Measurements from ENCODE around the gene EAF2.
"Not testable (repeated sequence)": the region's sequence is repeated elsewhere in the genome, so short reads cannot be mapped to it uniquely, and the experiment has no call there.

Gene EAF2

GRCh38 chr3:121863247-121863646 lies 28.2 kb downstream of the EAF2 start:
- not testable (repeated sequence) for DNase-seq (ENCODE audit: low read depth, low spot score)

- no peak for DNase-seq (ENCODE audit: low read depth, low spot score)
These were observed 28.8 kb downstream of the EAF2 start for GRCh38 chr3:121863801-121864200.

GRCh38 chr3:121869736-121870135 lies 34.7 kb downstream of the EAF2 start:
- no peak for DNase-seq (ENCODE audit: low read depth, low spot score)

GRCh38 chr3:121870717-121871116 lies 35.7 kb downstream of the EAF2 start:
- no peak for DNase-seq (ENCODE audit: low read depth, low spot score)

DNA sequence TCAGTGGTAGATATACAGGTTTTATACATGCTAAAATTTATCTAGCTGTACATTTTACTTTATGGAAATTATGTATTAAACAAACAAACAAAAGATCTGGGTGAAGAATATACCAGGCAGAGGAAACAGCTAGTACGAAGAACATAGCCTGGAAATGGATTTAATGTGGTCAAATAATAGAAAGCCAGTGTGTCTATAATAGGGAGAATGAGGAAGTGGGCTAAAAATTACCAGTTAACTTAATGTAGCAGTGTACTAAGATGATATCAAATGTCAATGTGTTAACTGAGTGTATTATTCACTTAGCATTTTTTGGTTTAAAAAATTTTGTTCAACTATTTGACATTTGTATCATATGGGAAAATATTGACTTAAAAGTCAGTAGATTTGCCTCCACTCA lies 36.4 kb downstream of the EAF2 start:
- no peak for DNase-seq (ENCODE audit: low read depth, low spot score)

DNA sequence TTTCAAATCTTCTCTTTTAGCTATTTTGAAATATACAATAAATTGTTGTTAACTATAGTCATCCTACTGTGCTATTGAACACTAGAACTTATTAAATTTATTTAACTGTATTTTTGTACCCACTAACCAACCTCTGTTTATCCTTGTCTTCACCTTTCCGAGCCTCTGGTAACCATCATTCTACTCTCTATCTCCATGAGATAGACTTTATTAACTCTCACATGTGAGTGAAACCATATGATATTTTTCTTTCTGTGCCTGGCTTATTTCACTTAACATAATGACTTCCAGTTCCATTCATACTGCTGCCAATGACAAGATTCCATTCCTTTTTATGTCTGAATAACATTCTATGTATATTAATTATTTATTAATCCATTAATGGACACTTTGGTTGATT lies 43.4 kb downstream of the EAF2 start:
- DNase-seq (ENCODE audit: low read depth, low spot score): no peak

DNA sequence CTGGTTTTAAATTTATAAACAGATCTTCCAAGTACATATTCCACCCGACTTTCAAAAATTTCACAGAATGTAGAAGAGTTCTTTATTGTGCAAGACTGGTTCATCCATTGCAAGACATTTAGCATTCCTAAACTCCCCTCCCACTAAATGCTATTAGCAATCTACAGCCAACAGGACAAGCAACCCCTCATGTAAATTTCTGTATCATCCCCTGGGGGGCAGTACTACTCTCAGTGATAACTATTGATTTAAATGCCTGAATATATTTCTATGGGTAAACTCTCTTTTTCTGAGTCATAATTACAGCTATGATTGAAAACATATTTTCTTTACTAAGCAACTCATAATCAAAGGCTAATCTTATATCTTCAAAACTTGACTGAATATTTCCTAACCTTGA lies 48.5 kb downstream of the EAF2 start:
- DNase-seq (ENCODE audit: low read depth, low spot score): no peak

DNA sequence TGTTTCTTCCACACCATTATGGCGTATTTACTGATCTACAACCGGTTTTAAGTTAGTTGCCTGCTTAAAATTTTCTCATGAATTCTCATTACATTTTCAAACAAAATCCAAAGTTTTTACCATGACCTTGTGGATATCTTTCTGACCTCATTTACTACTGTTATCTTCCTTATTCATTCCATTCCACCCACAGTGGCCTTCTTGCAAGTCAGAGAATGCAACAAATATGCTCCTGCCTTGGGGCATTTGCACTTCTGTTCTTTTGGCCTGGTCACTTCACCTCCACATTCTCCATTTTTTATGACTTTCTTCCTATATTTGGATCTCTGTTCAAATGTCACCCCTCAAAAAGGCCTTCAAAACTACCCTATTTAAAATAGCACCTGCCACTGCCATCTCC lies 50.4 kb downstream of the EAF2 start:
- DNase-seq (ENCODE audit: low read depth, low spot score): no peak

- DNase-seq (ENCODE audit: low read depth, low spot score): no peak
These were observed 59.4 kb downstream of the EAF2 start, which contains the start of gene SLC15A2 for GRCh38 chr3:121894301-121894990. Gene SLC15A2, plus strand, starts transcription at chr3:121894401. Its CDS starts 76 bp downstream, at chr3:121894477.

GRCh38 chr3:121895121-121895520 lies 60.1 kb downstream of the EAF2 start:
- no peak for DNase-seq (ENCODE audit: low read depth, low spot score)

- DNase-seq (ENCODE audit: low read depth, low spot score): no peak
These were observed 60.7 kb downstream of the EAF2 start for GRCh38 chr3:121895736-121896135.

- no peak for DNase-seq (ENCODE audit: low read depth, low spot score)
These were observed 61.8 kb downstream of the EAF2 start for GRCh38 chr3:121896823-121897222.

DNA sequence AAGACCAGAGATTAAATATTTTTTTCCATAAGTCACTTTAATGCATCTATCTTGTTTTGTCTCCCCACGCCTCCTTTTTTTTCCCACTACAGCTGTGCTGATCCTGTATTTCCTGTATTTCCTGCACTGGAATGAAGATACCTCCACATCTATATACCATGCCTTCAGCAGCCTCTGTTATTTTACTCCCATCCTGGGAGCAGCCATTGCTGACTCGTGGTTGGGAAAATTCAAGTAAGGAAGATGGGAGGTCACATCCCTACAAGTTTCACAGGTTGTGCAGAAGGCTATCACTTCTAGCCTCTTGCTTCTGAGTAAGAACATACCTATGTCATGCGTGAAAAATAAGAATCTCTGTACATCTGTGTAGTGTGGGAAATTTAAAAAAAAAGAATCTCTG lies 62.3 kb downstream of the EAF2 start:
- no peak for DNase-seq (ENCODE audit: low read depth, low spot score)

DNA sequence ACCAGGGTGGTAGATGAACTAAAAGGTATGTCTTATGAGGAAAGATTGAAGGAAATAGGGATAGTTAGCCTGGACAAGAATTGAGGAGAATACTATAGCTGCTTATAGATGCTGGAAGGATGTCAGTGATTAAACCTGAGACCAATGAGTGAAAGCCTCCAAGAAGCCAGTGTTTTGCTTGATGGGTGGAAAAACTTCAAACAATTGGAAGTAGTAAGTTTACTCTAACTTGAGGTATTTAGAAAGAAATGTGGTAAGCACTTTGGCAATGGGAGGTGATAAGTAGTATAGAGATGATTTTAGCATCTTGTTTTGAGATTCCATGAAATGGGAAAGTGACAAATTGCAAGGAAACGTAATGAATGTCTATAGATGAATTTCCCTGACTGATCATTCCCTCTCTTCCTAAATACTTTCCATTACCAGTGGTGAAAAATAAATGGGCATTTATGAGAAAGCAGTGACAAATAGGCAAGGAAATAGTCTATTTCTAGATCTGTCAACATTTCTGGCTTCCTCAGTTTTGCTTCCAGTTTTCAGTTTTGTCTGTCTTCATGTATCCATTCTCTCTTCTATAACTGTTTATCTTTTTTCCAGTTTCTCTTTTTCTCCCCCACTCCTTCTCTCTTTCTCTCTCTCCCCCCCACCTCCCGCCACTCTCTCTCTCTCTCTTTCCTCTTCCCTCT lies 78.4 kb downstream of the EAF2 start:
- no peak for DNase-seq (ENCODE audit: low read depth, low spot score)

DNA sequence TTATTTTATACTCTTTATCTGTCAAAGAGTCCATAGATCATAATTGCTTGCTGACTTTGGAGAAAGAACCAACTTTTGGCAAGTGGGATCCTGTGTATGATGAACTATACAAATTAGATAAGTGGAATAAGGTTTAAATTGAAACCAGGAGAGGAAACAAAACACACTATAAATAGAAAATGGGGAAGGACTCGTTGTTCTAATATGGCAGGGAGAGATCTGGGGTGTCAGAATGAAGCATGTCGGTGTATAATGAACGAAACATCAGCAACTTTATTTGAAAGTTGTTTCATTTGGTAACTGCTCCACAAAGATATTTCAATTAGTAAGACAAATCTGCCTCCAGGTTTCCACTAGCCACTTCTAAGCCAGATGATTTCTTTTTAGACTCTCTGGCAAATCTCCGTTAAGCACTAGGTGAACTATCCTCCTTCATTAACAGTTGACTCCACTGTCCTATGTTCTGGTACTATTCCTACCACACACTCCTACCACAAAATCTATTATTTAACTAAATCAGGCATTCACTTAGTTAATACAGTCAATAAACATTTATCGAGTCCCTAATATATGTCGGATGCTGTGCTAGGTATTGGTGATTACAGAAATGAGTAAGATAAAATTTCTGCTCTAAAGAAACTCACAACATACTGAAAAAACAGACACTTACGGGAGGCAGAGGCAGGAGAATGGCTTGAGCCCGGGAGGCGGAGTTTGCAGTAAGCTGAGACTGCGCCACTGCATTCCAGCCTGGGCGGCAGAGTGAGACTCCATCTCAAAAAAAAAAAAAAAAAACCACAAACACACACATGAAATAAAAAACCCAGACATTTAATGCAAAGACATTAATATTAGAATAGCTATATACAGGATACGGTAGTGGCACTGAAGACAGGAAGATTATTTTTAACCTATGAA lies 79.3 kb downstream of the EAF2 start:
- no peak for DNase-seq (ENCODE audit: low read depth, low spot score)

DNA sequence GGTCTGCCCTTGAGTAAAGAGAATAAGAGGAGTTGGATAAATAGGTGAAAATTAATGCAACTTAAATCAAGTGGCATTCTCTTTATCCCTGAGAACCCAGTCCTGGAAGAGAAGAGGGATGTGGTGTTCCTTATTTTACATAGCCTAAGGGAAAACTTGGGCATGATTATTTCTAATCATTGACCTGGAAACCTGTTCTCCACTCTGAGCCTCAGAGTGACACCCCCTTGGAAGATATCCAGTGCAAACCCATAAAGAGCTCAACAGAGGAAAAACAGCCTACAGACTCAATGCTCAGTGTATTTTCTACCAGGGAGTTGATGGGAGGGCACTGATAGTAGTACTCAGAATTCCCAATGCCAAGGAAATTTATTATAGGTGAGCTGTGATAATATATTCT lies 81.2 kb downstream of the EAF2 start:
- no peak for DNase-seq (ENCODE audit: low read depth, low spot score)

DNA sequence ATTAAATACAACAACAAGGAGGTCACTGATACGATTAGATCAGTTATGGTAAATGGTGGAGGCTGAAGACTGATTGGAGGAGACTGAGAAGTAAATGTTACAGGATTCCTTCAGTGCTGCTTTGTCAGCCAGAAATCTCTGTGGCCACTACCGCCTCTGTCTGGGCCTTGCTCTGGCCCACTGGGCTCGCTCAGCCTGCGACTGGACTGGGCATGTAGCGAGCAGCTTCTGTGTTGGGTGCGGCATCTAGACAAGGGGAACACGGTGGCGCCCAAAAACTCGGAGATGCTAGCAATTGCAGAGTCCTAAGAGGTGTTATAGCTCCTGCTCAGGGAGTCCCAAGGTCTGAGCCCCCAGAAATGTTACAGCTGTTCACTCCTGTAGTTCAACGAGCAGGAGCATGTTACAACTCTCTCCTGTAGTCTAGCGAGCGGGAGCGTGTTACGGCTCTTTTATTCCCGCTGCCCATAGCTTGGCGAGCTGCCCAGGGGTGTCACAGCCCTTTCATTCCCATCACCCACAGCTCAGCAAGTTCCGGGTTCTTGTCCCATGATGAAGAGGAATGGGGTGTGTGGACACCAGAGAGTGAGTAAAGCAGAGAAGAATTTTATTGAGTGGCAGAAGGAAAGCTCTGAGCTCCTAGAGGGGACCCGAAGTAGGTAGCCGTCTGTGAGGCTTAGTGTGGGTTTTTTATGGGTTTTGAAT lies 83.9 kb downstream of the EAF2 start:
- DNase-seq (ENCODE audit: low read depth, low spot score): no peak

- no peak for DNase-seq (ENCODE audit: low read depth, low spot score)
These were observed 89.7 kb downstream of the EAF2 start for GRCh38 chr3:121924734-121925133.

DNA sequence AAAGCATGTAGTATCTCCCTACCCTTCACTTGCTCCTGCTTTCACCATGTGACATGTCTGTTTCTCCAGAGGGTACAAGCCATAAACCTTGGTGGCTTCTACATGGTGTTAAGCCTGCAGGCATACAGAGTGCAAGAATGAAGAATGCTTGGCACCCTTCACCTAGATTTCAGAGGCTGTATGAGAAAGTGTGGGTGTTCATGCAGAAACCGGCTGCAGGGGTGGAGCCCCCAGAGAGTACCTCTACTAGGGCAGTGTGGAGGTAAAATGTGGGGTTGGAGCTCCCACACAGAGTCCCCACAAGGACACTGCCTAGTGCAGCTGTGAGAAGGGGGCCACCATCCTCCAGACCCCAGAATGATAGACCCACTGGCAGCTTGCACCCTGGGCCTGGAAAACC lies 91.4 kb downstream of the EAF2 start:
- no peak for DNase-seq (ENCODE audit: low read depth, low spot score)

Measured in activated naive CD8-positive, alpha-beta T cell treated with anti-CD3 and anti-CD28 coated beads, Interleukin-2, amount 50 U/mL, for 16 hours (primary cell).